PFSK-1 (cell line): ENCODE data around the gene TMEM87A.

Experiments
- FOXP2 ChIP-seq: optimal IDR thresholded peaks from 2 replicates; pipeline ENCODE3; 2011; ENCODE audit warnings: borderline replicate concordance, control low read depth, inconsistent platforms; ENCODE audit not compliant: insufficient read depth; ENCODE audit errors: extremely low read length, extremely low read depth
- POLR2AphosphoS5 ChIP-seq: IDR thresholded peaks from 2 replicates; pipeline ENCODE4 v1.6.1; 2012; ENCODE audit warnings: low read depth, mild to moderate bottlenecking, control low read depth, low read length, moderate library complexity
- REST ChIP-seq, 2 experiments: IDR thresholded peaks; 2 replicates each; pipeline versions ENCODE4 v1.6.1 to v1.8.0; 2011 to 2012; ENCODE audit warnings: low read depth in 2 of 2, low read length in 2 of 2, control low read depth in 1 of 2, inconsistent platforms in 1 of 2, mild to moderate bottlenecking in 1 of 2, moderate library complexity in 1 of 2; ENCODE audit not compliant: insufficient read depth in 1 of 2
- SIN3A ChIP-seq: IDR thresholded peaks from 2 replicates; pipeline ENCODE4 v1.6.1; 2012; ENCODE audit warnings: mild to moderate bottlenecking, low read length, moderate library complexity, borderline replicate concordance; ENCODE audit not compliant: insufficient read depth
- TAF1 ChIP-seq: IDR thresholded peaks from 2 replicates; pipeline ENCODE4 v1.6.1; 2012; ENCODE audit warnings: low read length, control low read depth, borderline replicate concordance; ENCODE audit not compliant: insufficient read depth

TMEM87A gene

GRCh38 chr15:42240823-42241222 lies 32.4 kb downstream of the TMEM87A start:
- no peak for TF ChIP-seq SIN3A
- no peak for TF ChIP-seq TAF1
- TF ChIP-seq REST (IDR thresholded peaks at IDR 0.05; ENCODE audit: insufficient read depth in 1 of 2, low read depth in 2 of 2, low read length in 2 of 2) = no peak
- no peak for TF ChIP-seq FOXP2
- TF ChIP-seq POLR2AphosphoS5 = no peak

GRCh38 chr15:42239528-42240182 lies 33.6 kb downstream of the TMEM87A start:
- TF ChIP-seq FOXP2 (no peak), REST (IDR thresholded peaks at IDR 0.05; ENCODE audit: insufficient read depth in 1 of 2, low read depth in 2 of 2, low read length in 2 of 2) (no peak), TAF1 (no peak), POLR2AphosphoS5 (no peak), SIN3A (no peak)

GRCh38 chr15:42233107-42233506 lies 40.1 kb downstream of the TMEM87A start:
- TF ChIP-seq TAF1 = no peak
- TF ChIP-seq SIN3A = no peak
- no peak for TF ChIP-seq REST (IDR thresholded peaks at IDR 0.05; ENCODE audit: insufficient read depth in 1 of 2, low read depth in 2 of 2, low read length in 2 of 2)
- TF ChIP-seq FOXP2 = no peak
- TF ChIP-seq POLR2AphosphoS5 = no peak

GRCh38 chr15:42232606-42233005 lies 40.6 kb downstream of the TMEM87A start:
- TF ChIP-seq REST (IDR thresholded peaks at IDR 0.05; ENCODE audit: insufficient read depth in 1 of 2, low read depth in 2 of 2, low read length in 2 of 2) (no peak), FOXP2 (no peak), POLR2AphosphoS5 (no peak), TAF1 (no peak), SIN3A (no peak)

- TF ChIP-seq TAF1 = no peak
- no peak for TF ChIP-seq REST (IDR thresholded peaks at IDR 0.05; ENCODE audit: insufficient read depth in 1 of 2, low read depth in 2 of 2, low read length in 2 of 2)
- no peak for TF ChIP-seq SIN3A
- no peak for TF ChIP-seq FOXP2
Measured at GRCh38 chr15:42231088-42231487, 42.1 kb downstream of the TMEM87A start.
